ENCODE results near the gene FCRL5.

DNA sequence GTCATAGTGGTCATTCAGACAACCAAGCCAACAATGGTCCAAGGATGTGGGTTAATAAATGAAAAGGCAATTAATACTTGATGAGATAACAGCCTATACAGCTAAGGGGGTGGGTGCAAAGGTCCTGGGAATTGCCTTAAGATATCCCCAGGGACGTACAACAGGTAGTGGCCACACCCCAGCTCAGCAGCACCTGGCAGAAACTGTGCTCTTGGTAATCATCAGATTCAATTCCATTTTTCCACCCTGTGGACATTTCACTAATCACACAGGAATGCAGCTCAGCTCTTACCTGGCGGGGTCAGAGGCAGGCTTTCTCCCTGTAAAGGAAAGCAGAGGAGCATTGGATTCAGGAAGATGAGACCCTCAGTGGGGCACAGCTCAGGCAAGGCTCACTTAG is 32.9 kb downstream of the FCRL5 start:
- TF ChIP-seq, protein P1, sequence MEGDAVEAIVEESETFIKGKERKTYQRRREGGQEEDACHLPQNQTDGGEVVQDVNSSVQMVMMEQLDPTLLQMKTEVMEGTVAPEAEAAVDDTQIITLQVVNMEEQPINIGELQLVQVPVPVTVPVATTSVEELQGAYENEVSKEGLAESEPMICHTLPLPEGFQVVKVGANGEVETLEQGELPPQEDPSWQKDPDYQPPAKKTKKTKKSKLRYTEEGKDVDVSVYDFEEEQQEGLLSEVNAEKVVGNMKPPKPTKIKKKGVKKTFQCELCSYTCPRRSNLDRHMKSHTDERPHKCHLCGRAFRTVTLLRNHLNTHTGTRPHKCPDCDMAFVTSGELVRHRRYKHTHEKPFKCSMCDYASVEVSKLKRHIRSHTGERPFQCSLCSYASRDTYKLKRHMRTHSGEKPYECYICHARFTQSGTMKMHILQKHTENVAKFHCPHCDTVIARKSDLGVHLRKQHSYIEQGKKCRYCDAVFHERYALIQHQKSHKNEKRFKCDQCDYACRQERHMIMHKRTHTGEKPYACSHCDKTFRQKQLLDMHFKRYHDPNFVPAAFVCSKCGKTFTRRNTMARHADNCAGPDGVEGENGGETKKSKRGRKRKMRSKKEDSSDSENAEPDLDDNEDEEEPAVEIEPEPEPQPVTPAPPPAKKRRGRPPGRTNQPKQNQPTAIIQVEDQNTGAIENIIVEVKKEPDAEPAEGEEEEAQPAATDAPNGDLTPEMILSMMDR (conservative IDR thresholded peaks at IDR 0.05) = no peak
- no peak for TF ChIP-seq EZH2 (IDR thresholded peaks at IDR 0.05; ENCODE audit: low read depth)
